ENCODE results near the gene AFAP1. TPM values are rescaled to one million over a fixed set of nuclear protein-coding genes. Genes with fewer than 3 reads are reported as not detected.
A peak's percentile ranks its signal among the peaks of the same experiment; 100 is the strongest.

The AFAP1 gene
- total RNA-seq, 1 donor from 2014 or later = 31.9 TPM

GRCh38 chr4:7810783-7811535 is 128.7 kb downstream of the AFAP1 start:
- Mint-ChIP-seq H3K4me3 (ENCODE audit: low read depth) (no peak overlapping the region), H3K9me3 (ENCODE audit: low read depth) (no peaks in the 10 kb centered on the region), H3K4me1 (ENCODE audit: low read depth) (peaks cover 43% of the 10 kb centered on the region), H3K36me3 (ENCODE audit: insufficient read depth) (peaks cover 30% of the 10 kb centered on the region), H3K27me3 (no peaks in the 10 kb centered on the region), H3K27ac (peak overlapping the region; percentile 56)
- no peak for TF ChIP-seq CTCF (IDR thresholded peaks at IDR 0.05; ENCODE audit: unreplicated experiment)
- no peak for DNase-seq (ENCODE audit: low spot score, unreplicated experiment)

- peaks cover 21% of the 10 kb centered on the region for H3K36me3 Mint-ChIP-seq (ENCODE audit: insufficient read depth)
- no peak overlapping the region for H3K4me3 Mint-ChIP-seq (ENCODE audit: low read depth)
- no peaks in the 10 kb centered on the region for H3K9me3 Mint-ChIP-seq (ENCODE audit: low read depth)
- DNase-seq (ENCODE audit: low spot score, unreplicated experiment) = no peak
- no peak for TF ChIP-seq CTCF (IDR thresholded peaks at IDR 0.05; ENCODE audit: unreplicated experiment)
- H3K27me3 Mint-ChIP-seq = no peaks in the 10 kb centered on the region
- peaks cover 54% of the 10 kb centered on the region for H3K4me1 Mint-ChIP-seq (ENCODE audit: low read depth)
- H3K27ac Mint-ChIP-seq = no peak overlapping the region
These were observed 130.9 kb downstream of the AFAP1 start for GRCh38 chr4:7808752-7809151.

GRCh38 chr4:7808181-7808580 is 131.5 kb downstream of the AFAP1 start:
- DNase-seq (ENCODE audit: low spot score, unreplicated experiment) = no peak
- H3K4me3 Mint-ChIP-seq (ENCODE audit: low read depth) = no peak overlapping the region
- no peaks in the 10 kb centered on the region for H3K27me3 Mint-ChIP-seq
- H3K36me3 Mint-ChIP-seq (ENCODE audit: insufficient read depth) = peaks cover 21% of the 10 kb centered on the region
- TF ChIP-seq CTCF (IDR thresholded peaks at IDR 0.05; ENCODE audit: unreplicated experiment) = no peak
- no peak overlapping the region for H3K27ac Mint-ChIP-seq
- no peaks in the 10 kb centered on the region for H3K9me3 Mint-ChIP-seq (ENCODE audit: low read depth)
- peaks cover 54% of the 10 kb centered on the region for H3K4me1 Mint-ChIP-seq (ENCODE audit: low read depth)

- H3K36me3 Mint-ChIP-seq (ENCODE audit: insufficient read depth) = peaks cover 17% of the 10 kb centered on the region
- peak overlapping the region; percentile 67 for H3K27ac Mint-ChIP-seq
- H3K27me3 Mint-ChIP-seq = no peaks in the 10 kb centered on the region
- peaks cover 51% of the 10 kb centered on the region for H3K4me1 Mint-ChIP-seq (ENCODE audit: low read depth)
- H3K9me3 Mint-ChIP-seq (ENCODE audit: low read depth) = no peaks in the 10 kb centered on the region
- H3K4me3 Mint-ChIP-seq (ENCODE audit: low read depth) = no peak overlapping the region
- DNase-seq (ENCODE audit: low spot score, unreplicated experiment) = no peak
- no peak for TF ChIP-seq CTCF (IDR thresholded peaks at IDR 0.05; ENCODE audit: unreplicated experiment)
These were observed 132.2 kb downstream of the AFAP1 start for GRCh38 chr4:7807351-7807921.

- no peak for DNase-seq (ENCODE audit: low spot score, unreplicated experiment)
- Mint-ChIP-seq H3K4me1 (ENCODE audit: low read depth) (peaks cover 44% of the 10 kb centered on the region), H3K9me3 (ENCODE audit: low read depth) (no peaks in the 10 kb centered on the region), H3K4me3 (ENCODE audit: low read depth) (no peak overlapping the region), H3K36me3 (ENCODE audit: insufficient read depth) (peaks cover 17% of the 10 kb centered on the region), H3K27ac (peak overlapping the region; percentile 94), H3K27me3 (no peaks in the 10 kb centered on the region)
- no peak for TF ChIP-seq CTCF (IDR thresholded peaks at IDR 0.05; ENCODE audit: unreplicated experiment)
These were observed 133.1 kb downstream of the AFAP1 start for GRCh38 chr4:7806338-7807090.
